NCI-H2227 (cell line): Measurements from ENCODE around the gene TAF4.

Source experiments
- DNase-seq: peaks from one replicate; lab custom pipeline; 2025; ENCODE audit not compliant: unreplicated experiment; lab: John Stamatoyannopoulos, UW

TAF4 gene

DNA sequence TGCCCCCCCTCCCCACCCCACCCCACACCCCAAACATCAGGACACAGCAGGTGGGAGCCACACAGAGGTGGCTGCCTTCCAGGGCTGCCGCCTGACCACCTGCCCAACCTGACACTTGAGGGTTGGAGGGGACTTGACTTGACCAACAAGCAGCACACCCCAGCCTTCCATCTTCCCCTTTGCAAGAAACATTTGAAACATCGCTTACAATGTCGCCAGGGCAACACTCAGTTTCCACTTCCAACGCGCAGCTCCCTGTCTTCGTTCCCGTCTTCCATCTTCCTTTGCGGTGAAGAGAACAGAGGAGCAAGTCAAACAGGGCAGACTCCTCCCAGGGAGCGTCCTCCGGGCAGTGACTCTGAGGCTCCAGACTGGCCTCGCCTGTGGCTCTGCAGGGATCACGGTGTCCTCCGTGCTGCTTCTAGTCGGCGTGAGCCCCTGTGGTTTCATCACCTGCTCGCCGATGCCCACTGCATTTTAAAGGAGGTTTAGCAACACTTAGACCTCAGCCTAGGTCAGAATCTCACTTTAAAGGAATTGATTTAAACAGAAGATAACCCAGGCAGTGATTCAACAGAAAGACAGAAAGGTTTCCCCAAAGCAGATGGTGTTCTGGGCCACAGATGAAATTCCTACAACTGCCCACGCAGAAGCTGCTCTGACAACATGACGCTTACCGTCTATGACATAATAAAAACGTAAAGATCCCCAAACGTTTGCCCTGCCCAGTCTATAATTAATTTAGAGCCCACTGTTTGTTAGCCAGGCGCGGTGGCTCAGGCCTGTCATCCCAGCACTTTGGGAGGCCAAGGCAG, 130.8 kb downstream of the TAF4 start:
- no peak for DNase-seq

DNA sequence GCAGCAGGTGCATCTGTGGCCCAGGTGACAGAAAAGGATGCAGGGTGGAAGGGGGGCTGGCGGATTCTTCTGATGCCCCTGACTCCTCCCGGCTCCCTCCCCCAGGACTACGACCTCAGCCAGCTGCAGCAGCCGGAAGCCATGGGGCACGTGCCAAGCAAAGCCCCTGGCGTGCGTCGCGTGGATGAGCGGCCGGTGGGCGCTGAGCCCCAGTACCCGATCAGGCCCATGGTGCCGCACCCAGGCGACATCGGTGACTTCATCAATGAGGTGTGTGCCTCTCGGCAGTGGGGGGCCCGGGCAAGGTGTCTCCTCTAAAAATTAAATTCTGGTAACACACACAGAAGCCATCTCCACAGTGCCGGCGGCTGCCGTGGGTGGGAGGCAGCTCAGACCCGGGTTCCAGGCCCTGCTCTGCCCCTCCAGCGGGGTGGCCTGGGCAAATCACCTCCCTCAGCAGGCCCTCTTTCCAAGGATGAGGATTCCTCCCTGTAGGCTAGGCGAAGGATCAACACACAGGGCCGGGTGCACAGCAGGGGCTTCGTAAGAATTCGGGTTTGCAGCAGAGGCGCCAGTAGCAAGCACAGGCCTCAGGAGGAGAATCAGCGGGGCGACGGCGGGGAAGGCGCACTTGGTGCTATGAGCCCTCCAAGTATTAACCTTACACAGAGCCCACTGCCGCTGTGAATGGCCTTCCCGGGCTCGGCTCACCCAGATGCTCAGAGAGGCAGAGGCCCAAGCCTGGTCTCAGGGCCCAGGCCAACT, 131.5 kb downstream of the TAF4 start:
- DNase-seq, result no peak

DNA sequence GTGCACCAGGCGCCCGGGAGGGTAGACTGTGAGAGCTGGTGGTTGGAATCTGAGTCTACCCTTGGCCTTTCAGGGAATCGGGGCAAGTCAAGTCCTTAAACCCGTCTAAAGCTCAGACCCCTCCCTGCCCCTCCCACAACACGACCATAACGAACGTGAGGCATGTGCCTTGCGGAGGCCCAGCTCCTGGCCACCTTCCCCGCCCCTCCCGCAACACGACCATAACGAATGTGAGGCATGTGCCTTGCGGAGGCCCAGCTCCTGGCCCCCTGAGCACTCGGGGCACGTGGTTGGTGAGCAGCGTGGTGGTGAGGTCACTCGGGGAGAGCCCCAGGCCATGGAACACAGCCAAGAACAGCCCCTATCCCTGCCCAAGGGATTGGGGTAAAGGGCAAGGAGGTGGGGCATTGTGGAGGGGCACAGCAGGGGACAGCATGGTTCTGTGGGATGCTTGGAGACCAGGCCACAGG, 132.2 kb downstream of the TAF4 start:
- DNase-seq, result no peak

DNA sequence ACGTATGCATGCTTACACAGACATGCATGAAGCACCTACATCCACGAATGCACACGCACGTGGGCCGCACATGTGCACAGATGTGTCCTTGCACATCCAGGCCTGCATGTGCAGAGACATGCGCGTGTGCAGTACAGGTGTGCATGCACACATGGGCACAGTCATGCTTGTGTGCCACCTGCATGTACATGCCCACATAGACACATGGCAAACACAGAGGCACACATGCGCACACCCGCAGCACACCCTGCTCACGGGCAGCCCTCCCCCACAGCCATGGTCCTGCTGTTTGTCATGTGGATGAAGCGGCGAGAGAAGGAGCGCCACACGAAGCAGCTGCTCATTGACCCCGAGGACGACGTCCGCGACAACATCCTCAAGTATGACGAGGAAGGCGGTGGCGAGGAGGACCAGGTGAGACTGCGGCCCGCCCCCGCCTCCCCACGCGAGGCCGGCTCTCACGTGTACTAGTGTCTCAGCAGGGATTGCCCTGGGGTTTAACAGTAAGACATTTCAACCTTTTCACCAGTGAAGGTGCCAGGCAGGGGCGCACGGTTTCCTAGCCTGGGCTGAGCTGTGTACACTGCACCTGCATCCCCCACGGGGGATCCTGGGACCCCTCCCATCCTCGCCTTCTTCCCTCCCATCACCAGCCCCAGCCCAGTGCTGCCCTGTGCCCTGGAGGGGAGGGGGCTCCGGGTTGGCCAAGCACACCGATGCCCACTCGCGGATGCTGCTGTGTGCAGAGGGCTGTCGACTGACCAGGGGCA, 132.8 kb downstream of the TAF4 start:
- DNase-seq, result no peak

DNA sequence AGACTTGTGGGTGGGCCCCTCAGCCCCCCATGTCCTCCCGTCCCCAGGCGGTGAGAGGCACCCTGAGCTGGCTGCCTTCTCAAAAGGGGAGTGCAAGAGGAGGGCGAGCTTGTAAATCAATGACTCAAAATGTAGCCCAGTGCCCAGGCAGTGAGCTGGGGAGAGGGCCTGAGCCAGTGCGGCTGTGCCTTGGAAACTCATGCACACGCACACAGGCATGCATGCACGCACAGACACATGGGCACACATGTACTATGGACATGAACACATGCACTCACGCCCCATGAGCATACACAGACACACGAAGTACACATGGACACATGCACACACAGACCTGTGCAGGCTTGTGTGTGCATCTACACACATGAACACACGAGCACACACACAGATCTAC, 133.5 kb downstream of the TAF4 start:
- no peak for DNase-seq

DNA sequence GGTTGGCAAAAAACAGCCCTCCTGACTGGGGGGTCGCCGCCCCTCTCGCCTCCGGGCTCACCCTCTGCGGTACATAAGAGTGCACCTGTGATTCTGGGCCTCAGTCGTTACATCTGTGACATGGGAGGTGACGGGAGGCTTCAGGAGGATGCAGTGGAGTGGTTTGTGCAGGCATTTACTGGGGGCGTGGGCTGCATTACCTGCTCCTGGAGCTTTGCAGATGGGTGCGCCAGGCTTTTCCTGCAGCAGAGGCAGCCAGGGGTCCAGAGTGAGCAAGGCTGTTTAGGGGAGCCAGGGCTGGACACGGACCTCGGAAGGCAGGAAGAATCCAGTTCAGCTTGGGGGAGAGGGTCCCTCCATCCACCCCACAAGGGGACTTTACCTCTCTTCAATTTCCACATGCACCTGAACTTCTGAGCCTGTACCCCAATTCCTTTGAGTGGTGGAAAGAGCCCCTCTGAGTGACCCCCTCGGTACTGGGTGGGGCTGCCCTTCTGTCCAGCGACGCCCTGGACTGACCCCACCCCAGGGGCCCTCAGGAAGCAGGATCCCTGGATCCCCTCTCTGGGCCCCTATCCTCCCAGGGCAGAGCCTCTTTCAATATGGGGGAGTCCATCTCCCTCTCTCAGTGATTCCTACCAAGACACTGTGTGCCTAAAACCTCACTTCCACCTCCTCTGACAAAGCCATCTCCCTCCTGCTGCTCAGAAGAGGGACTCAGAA, 134.0 kb downstream of the TAF4 start:
- DNase-seq, result no peak

DNA sequence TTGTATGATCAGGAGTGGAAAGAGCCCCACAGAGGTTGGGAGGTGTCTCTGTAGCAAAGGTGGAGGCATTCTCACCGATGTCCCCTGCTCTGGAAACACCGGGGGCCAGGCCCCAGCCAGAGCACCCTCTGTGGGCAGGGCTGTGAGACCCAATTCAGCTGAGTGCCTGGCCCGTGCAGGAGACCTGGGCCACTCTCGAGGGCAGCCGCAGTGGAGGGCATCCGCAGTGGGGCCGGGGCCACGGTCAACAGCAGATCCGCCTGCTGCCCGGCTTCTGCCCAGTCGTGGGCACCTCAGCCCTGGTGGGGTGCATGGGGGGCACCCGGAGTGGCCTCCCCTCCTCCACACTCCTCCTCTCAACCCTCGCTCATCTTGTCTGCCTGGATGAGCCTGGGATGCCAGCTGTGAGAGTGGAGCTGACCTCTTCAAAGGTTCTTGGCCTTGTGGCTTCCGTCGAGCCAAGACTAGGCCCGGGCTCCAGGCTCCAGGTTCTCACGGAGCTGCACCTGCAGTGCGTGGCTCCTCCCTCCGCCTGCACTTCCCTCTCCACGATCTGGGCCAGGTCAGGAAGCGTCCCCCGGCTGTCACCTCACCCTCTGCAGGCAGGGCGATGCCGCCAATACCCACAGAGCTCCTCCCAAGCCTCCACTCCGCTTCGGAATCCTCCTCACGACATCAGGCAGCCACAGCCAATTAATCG, 134.8 kb downstream of the TAF4 start:
- DNase-seq, result no peak

DNA sequence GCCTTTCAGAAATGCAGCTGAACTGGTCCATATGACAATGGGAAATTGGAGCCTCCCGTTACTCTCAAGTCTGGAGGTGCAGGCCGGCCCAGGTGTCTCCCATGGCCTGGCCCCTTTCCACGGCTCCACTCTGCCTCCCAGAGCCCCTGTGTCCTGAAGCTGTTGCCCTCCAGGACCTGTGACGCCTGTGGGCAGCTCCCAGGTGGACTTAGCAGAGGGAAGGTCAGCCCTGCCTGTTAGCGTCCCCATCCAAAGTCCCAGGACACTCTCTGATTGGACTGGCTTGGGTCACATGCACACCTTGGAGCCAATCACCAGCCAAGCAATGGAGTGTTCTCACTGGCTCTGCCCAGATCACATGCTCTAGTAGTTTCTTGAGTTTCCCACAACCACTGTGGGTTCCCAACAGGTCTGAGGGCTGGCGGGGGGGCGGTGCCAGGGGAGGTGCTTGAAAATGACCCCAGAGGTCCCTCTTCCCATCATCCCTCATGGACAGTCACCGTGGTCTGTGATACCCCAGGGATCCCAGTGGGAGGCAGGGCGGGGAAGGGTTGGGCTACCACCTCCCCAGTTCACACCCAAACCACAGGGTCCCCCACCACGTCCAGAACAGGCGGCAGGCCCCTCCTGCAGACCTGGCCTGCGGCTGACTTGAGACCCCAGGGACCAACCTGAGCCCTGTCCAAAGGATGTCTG, 135.6 kb downstream of the TAF4 start:
- no peak for DNase-seq

DNA sequence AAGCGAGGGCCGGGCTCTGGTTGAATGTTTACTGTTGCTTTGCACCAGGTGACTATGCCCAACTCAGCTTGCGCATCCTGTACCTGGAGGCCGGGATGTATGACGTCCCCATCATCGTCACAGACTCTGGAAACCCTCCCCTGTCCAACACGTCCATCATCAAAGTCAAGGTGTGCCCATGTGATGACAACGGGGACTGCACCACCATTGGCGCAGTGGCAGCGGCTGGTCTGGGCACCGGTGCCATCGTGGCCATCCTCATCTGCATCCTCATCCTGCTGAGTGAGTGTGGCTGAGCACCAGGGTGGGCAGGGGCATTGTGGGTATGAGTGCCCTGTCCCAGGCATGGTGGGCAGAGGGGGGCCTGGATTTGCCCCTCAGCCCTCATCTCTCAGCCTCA, 136.1 kb downstream of the TAF4 start:
- no peak for DNase-seq

DNA sequence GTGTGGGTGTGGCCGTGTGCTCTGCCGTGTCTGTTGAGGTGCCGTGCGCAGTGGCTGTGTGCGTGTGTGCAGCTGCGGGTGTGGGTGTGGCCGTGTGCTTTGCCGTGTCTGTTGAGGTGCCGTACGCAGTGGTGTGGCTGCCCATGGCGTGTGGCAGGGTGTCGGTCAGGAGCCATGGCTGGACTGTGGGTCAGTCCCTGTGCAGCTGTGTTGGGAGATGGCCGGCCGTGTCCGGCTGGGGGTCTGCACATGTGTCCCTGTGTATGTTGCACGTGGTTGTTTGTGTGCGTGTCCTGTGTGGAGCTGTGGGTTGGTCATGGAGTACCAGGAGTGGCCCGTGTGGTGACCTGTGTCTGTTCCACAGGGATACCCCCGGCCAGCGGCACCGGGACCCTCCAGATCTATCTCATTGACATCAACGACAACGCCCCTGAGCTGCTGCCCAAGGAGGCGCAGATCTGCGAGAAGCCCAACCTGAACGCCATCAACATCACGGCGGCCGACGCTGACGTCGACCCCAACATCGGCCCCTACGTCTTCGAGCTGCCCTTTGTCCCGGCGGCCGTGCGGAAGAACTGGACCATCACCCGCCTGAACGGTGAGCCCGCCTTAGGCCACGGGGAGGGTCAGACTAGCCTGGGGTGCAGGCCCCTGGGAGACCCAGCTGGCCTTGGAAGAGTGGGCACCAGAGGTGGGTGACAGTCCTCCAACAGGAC, 137.7 kb downstream of the TAF4 start:
- no peak for DNase-seq

DNA sequence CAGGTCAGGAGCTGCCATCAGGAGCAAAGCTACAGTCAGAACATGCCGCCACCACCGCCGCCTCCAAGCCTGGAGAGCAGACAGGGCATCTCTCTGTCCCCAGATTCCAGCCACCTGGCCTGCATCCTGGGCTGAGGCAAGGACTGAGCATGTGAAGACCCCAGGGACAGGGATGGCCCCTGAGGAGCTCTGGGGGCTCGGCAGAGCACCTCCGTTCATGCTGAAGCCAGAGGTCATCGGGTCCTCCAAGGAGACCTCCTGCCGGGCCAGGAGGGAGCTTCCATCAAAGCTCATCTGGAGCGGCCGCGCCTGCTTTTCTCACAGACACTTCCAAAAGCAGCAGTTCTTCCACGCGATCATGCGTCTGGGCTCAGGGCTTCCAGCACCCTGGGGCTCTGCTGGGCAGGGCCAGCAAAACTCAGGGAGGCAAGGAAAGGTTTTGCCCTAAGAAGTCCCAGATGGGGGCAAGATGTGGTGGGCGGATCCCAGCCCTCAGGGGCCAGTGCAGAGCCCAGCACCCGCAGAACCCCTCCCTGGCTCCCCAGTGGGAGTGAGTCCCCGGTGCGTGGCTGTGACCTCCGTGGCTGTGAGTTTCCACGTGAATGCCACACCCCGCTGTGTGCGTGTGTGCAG, 138.4 kb downstream of the TAF4 start:
- DNase-seq, result no peak

DNA sequence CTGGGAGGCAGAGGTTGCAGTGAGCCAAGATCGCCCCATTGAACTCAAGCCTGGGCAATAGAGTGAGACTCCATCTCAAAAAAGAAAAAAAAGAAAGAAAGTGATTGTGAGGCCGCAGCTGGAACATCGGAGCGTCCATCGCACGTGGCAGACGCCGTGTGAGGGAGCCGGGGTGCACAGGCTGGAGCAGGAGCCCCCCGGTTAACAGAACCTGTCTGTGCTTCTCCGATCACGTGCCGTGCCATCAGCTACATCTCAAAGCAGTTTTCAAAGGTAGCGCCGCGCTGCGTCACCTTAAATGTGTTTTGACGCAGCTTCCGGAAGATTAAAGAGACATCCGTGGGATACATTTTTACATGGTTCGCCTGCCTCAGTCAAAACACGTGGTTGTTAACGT, 138.9 kb downstream of the TAF4 start:
- DNase-seq, result no peak

DNA sequence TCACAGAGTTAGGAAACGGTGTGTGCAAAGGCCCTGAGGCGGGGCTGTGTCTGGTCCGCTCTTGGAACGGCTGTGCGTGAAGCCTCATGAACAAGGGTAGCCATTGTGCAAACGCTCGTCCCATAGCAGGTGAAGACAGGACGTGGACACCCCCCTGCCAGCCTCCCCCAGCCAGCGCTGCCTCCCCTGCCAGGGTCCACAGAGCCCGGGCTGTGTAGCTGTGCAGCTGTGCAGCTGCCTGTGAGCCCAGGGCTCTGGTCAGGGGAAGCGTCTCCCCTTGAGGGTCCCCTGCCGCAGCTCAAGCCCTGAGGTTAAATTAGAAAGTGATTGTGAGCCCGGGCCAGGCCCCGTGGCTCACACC, 139.4 kb downstream of the TAF4 start:
- no peak for DNase-seq

DNA sequence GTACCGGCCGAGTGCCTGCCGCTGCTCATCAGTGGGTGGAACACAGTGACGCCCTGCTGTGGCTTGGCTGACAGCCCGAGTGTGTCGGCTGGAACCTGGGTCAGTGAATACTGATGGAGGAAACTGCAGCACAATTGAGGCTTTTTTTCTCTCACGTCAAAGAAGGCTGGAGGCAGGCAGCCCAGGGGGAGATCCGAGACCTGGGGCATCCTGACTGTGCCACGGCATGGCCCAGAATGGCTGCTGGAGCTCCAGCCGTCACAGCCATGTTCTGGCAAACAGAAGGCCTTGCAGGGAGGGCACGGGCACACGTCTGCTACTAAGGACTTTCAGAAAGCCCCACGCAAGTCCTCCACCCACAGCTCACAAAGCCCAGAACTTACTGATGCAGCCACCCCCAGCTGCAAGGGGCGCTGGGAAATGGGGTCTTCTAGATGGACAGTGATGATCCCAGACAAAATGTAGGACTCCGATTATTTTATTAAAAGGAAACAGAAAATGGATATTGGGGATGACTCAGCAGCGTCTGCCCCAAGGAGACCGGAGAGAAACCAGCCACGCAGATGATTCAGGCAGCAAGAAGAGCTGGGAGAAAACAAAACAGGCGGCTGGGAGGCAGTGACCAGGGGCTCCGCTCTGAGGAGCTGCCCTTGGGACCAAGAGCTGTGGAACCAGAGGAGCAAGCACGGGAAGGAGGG, 140.0 kb downstream of the TAF4 start:
- DNase-seq, result peak; percentile 26

DNA sequence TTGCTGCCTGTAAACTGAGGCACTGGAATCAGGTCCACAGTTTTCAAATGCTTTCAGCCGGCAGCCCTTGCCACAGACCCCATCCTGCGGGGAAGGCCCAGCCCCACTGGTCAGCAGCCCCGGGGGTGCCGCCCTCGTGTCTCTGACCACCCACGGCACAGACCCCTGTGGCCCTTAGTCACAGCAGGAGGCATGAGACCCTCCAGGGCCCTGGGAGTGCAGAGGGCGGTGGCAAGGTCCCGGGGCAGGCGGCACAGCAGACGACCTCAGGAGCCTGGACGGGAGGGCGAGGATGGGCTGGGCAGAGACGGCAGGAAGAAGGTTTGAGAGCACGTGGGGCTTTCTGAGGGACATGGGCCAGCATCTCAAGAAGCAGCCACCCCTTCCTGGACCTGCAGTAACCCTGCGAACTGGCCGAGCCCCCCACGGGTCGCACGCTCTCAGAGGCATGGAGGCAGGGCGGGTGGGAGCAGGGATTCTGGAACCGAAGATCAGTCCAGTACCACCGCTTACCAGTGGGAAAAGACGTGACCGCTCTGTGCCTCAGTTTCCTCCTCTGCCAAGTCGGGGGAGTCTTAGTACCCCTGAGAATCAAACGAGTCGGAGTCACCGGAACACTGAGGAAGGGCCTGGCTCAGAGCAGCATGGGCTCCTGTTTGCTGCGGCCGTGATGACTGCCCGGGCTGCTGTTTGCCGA, 140.7 kb downstream of the TAF4 start:
- no peak for DNase-seq
